ENCODE results near the gene SLC35G3. TPM values are rescaled to one million over a fixed set of nuclear protein-coding genes. Genes with fewer than 3 reads are reported as not detected.

SLC35G3 gene
- total and polyA plus RNA-seq, 2 experiments from 2014 or later: not detected

DNA sequence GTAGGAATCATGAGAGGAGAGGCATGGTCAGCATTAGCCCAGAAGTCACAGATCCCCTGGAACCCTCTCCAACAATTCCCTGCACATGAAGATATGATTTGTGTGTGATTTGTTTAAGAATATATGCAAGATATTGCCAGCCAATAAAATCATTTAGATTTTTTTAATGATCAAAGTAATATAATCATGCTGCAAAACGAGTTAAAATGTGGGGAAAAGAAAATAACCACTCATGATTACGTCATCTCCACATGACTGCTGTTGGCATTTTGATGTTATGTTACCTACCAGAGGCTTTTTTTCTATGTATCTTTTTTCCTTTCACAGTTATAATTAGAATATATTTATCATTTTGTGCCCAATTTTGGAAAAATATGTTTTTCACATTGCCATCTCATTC lies 22.4 kb downstream of the SLC35G3 start:
- H3K4me1 ChIP-seq (ENCODE audit: insufficient read depth): no peaks in the 10 kb centered on the region
- H3K36me3 ChIP-seq (replicated peaks; ENCODE audit: insufficient read depth, low read depth): no peaks in the 10 kb centered on the region
- H3K4me3 ChIP-seq: no peak overlapping the region
- H3K9me2 ChIP-seq (replicated peaks; ENCODE audit: insufficient read depth): no peaks in the 10 kb centered on the region
- H4K20me1 ChIP-seq (ENCODE audit: insufficient read depth, poor library complexity, severe bottlenecking): no peaks in the 10 kb centered on the region
- H2AFZ ChIP-seq: no peak overlapping the region
- peaks cover 3% of the 10 kb centered on the region for H3K27me3 ChIP-seq
- H3K79me2 ChIP-seq: no peaks in the 10 kb centered on the region
- TF ChIP-seq EZH2phosphoT487 (IDR thresholded peaks at IDR 0.05; ENCODE audit: low read depth, severe bottlenecking, unreplicated experiment) (no peak), EZH2 (IDR thresholded peaks at IDR 0.05; ENCODE audit: borderline replicate concordance) (no peak)
- TF ChIP-seq, protein P1, sequence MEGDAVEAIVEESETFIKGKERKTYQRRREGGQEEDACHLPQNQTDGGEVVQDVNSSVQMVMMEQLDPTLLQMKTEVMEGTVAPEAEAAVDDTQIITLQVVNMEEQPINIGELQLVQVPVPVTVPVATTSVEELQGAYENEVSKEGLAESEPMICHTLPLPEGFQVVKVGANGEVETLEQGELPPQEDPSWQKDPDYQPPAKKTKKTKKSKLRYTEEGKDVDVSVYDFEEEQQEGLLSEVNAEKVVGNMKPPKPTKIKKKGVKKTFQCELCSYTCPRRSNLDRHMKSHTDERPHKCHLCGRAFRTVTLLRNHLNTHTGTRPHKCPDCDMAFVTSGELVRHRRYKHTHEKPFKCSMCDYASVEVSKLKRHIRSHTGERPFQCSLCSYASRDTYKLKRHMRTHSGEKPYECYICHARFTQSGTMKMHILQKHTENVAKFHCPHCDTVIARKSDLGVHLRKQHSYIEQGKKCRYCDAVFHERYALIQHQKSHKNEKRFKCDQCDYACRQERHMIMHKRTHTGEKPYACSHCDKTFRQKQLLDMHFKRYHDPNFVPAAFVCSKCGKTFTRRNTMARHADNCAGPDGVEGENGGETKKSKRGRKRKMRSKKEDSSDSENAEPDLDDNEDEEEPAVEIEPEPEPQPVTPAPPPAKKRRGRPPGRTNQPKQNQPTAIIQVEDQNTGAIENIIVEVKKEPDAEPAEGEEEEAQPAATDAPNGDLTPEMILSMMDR (IDR thresholded peaks at IDR 0.05; ENCODE audit: poor library complexity): no peak
- no peak for DNase-seq (ENCODE audit: low spot score)
- no peak overlapping the region for H3K27ac ChIP-seq
- no peaks in the 10 kb centered on the region for H3K9me3 ChIP-seq (ENCODE audit: low read depth)
- no peak overlapping the region for H3K4me2 ChIP-seq
- 67% methylated on average over 2 of the region's 2 CpGs for WGBS (ENCODE audit: low lambda C conversion rate, missing lambda C conversion rate)

DNA sequence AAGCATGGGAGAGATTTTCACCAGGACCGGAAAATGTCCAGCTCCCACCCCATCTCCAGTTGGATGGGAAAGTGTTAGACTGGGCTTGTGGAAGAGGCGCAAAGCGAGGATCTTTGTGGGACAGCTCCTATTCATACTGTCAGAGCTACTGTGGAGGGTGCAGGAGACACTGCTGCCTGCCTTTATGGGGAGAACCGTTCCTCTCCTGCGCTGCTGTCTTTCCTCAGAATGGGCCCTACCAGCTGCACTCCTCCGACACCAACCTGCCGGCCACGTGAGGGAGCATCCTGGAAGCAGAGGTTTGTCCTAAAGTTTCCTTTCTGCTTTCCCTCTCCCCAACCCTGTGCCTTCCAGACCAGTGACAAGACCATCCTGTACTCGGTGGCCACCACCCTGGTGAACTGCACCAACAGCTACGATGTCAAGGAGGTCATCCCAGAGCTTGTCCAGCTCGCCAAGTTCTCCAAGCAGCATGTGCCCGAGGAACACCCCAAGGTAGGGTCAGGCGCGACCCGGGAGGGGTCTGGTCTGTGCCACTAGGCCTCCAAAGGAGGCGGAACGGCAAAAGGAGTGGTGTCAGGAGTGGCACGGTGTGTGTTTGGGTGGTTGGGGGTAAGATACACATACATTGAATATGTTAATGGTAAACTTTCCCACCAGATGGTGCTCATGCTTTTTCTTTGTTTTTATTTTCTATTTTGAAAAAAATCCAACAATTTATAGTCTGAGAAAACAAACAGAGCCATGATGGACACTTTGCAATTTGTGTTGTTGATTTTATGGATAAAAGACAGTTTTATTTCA lies 23.0 kb downstream of the SLC35G3 start:
- H3K79me2 ChIP-seq: no peaks in the 10 kb centered on the region
- TF ChIP-seq, protein P1 (IDR thresholded peaks at IDR 0.05; ENCODE audit: poor library complexity): no peak
- TF ChIP-seq EZH2phosphoT487 (IDR thresholded peaks at IDR 0.05; ENCODE audit: low read depth, severe bottlenecking, unreplicated experiment): no peak
- no peak for TF ChIP-seq EZH2 (IDR thresholded peaks at IDR 0.05; ENCODE audit: borderline replicate concordance)
- H3K9me3 ChIP-seq (ENCODE audit: low read depth): no peaks in the 10 kb centered on the region
- no peaks in the 10 kb centered on the region for H4K20me1 ChIP-seq (ENCODE audit: insufficient read depth, poor library complexity, severe bottlenecking)
- no peaks in the 10 kb centered on the region for H3K4me1 ChIP-seq (ENCODE audit: insufficient read depth)
- H3K4me2 ChIP-seq: no peak overlapping the region
- DNase-seq (ENCODE audit: low spot score): no peak
- H3K4me3 ChIP-seq: no peak overlapping the region
- 86% methylated on average over 18 of the region's 18 CpGs for WGBS (ENCODE audit: low lambda C conversion rate, missing lambda C conversion rate)
- peaks cover 3% of the 10 kb centered on the region for H3K27me3 ChIP-seq
- H2AFZ ChIP-seq: no peak overlapping the region
- no peaks in the 10 kb centered on the region for H3K36me3 ChIP-seq (replicated peaks; ENCODE audit: insufficient read depth, low read depth)
- H3K27ac ChIP-seq: no peak overlapping the region
- no peaks in the 10 kb centered on the region for H3K9me2 ChIP-seq (replicated peaks; ENCODE audit: insufficient read depth)

DNA sequence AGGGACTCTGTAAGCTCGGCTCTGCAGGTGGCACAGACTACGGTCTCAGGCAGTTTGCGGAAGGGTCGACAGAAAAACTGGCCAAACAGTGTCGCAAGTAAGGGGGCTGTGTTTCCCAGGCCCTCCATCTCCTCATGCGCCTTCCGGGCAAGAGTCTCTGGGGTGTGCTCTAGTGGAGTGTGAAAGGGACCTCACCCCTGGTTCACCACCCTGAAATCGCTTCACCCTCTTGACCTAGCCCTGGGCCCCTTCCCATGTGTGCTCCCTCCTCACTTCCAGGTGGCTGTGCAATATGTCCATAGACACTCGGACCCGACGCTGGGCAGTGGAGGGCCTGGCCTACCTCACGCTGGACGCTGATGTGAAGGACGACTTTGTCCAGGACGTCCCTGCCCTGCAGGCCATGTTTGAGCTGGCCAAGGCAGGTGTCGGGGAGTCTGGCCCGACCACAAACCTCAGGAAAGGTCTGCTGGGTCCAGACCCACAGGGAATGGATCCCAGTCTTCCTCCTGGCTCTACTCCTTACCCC lies 24.3 kb downstream of the SLC35G3 start:
- H3K9me3 ChIP-seq (ENCODE audit: low read depth): no peaks in the 10 kb centered on the region
- H2AFZ ChIP-seq: no peak overlapping the region
- 92% methylated on average over 17 of the region's 17 CpGs for WGBS (ENCODE audit: low lambda C conversion rate, missing lambda C conversion rate)

More for the DNA sequence above, 24.3 kb downstream of the SLC35G3 start:
- Histone ChIP-seq H3K79me2 (no peaks in the 10 kb centered on the region), H3K9me2 (replicated peaks; ENCODE audit: insufficient read depth) (no peaks in the 10 kb centered on the region), H3K4me3 (no peak overlapping the region), H3K27ac (no peak overlapping the region), H3K4me2 (no peak overlapping the region), H3K27me3 (peaks cover 3% of the 10 kb centered on the region), H3K4me1 (ENCODE audit: insufficient read depth) (no peaks in the 10 kb centered on the region), H4K20me1 (ENCODE audit: insufficient read depth, poor library complexity, severe bottlenecking) (no peaks in the 10 kb centered on the region), H3K36me3 (replicated peaks; ENCODE audit: insufficient read depth, low read depth) (no peaks in the 10 kb centered on the region)
- no peak for DNase-seq (ENCODE audit: low spot score)
- TF ChIP-seq EZH2 (IDR thresholded peaks at IDR 0.05; ENCODE audit: borderline replicate concordance): no peak
- no peak for TF ChIP-seq EZH2phosphoT487 (IDR thresholded peaks at IDR 0.05; ENCODE audit: low read depth, severe bottlenecking, unreplicated experiment)
- TF ChIP-seq, protein P1 (IDR thresholded peaks at IDR 0.05; ENCODE audit: poor library complexity): no peak

All from hepatocyte (in vitro differentiated cells).